ENCODE data around the gene GH1. TPM values are rescaled to one million over a fixed set of nuclear protein-coding genes. Genes with fewer than 3 reads are reported as not detected.
A peak's percentile ranks its signal among the peaks of the same experiment; 100 is the strongest.
"Not testable (repeated sequence)": the region's sequence is repeated elsewhere in the genome, so short reads cannot be mapped to it uniquely, and the experiment has no call there.

GH1 gene
- total RNA-seq (2016; rRNA removed; fragmentation: Illumina TruSeq; extraction: Trizol) (not detected in 2 replicates), polyA plus RNA-seq (2011; rRNA removed) (not detected in 2 replicates), polyA minus RNA-seq (2011; rRNA and poly(A)+ RNA removed; ENCODE audit: low replicate concordance) (not detected in 2 replicates), Bru-seq, nascent RNA (not detected), BruChase-seq, experiment 1, labeled RNA remaining after a 6-hour chase (not detected), BruChase-seq, experiment 2, labeled RNA remaining after a 2-hour chase (not detected)
- total RNA-seq (2016; cell fraction: cytosol; rRNA removed; fragmentation: Illumina TruSeq; extraction: Trizol; ENCODE audit: low read depth) = not detected in 2 replicates
- not detected in 2 replicates for total RNA-seq (2016; cell fraction: insoluble cytoplasmic fraction; rRNA removed; fragmentation: Illumina TruSeq; extraction: Trizol)
- not detected in 2 replicates for total RNA-seq (2016; cell fraction: membrane; rRNA removed; fragmentation: Illumina TruSeq; extraction: Trizol)
- not detected in 2 replicates for total RNA-seq (2016; cell fraction: nucleus; rRNA removed; fragmentation: Illumina TruSeq; extraction: Trizol)
- not detected in 2 replicates for polyA plus RNA-seq (2011; cell fraction: cytosol; rRNA removed)
- polyA plus RNA-seq (2011; cell fraction: nucleus; rRNA removed) = not detected in 2 replicates
- polyA plus RNA-seq (2012) = not detected in 2 replicates
- polyA plus RNA-seq (2016; cell fraction: cytosol; fragmentation: Illumina TruSeq; extraction: Trizol; ENCODE audit: low read depth) = not detected in 2 replicates
- not detected in 2 replicates for polyA plus RNA-seq (2016; cell fraction: insoluble cytoplasmic fraction; fragmentation: Illumina TruSeq; extraction: Trizol; ENCODE audit: low read depth)
- polyA plus RNA-seq (2016; cell fraction: membrane; fragmentation: Illumina TruSeq; extraction: Trizol; ENCODE audit: low read depth) = not detected in 2 replicates
- polyA plus RNA-seq (2016; cell fraction: nucleus; fragmentation: Illumina TruSeq; extraction: Trizol; ENCODE audit: insufficient read depth, low read depth) = not detected in 2 replicates
- polyA minus RNA-seq (2011; cell fraction: cytosol; rRNA and poly(A)+ RNA removed) = not detected in 2 replicates
- not detected in 2 replicates for polyA minus RNA-seq (2011; cell fraction: nucleus; rRNA and poly(A)+ RNA removed)
- long read RNA-seq, experiment 1 = 0 reads
- long read RNA-seq, experiment 2 = 0 reads

GRCh38 chr17:63918789-63919305 is at the start of gene GH1:
Gene GH1 (minus strand): TSS chr17:63918839. CDS start chr17:63918776, 63 bp downstream.
- H3K79me2 ChIP-seq (ENCODE audit: insufficient read depth, low read length); ATAC-seq; H3K9me3 ChIP-seq (ENCODE audit: low read length); H4K20me1 ChIP-seq (ENCODE audit: insufficient read depth, low read length); H3K36me3 ChIP-seq (replicated peaks in 1 of 2; ENCODE audit: control insufficient read depth in 1 of 2, insufficient read depth in 2 of 2, low read length in 2 of 2); BruUV-seq (replicated peaks); H3K27ac ChIP-seq (ENCODE audit: extremely low read length, insufficient read depth, low read length); FAIRE-seq; H2AFZ ChIP-seq (ENCODE audit: low read length); H3K4me2 ChIP-seq (ENCODE audit: low read depth, low read length); DNase-seq (ENCODE audit: low spot score); H3K9ac ChIP-seq (ENCODE audit: insufficient read depth, low read depth, low read length); H3K4me3 ChIP-seq (replicated peaks in 1 of 3; ENCODE audit: insufficient read depth in 1 of 3, low read depth in 2 of 3, low read length in 3 of 3); in situ Hi-C loops (cut with HindIII; ENCODE audit: extremely low pct_ligation_motif_present, low pct_unique_long_range_greater_than_20kb): not testable (repeated sequence)
- peaks cover 1 to 26% of the 10 kb centered on the region in 2 experiments; a peak in 3 of 5 replicates for H3K27me3 ChIP-seq (ENCODE audit: control insufficient read depth in 1 of 2, insufficient read depth in 2 of 2, low read length in 2 of 2)
- intact Hi-C loops (cut with micrococcal nuclease; ENCODE audit: unreplicated experiment) = loop anchor here (2.0 to 10.0 kb wide), 4 partner anchors 32 to 216 kb away; partner anchors contain the start of gene ERN1
- ChIA-PET CTCF (ENCODE audit: low intra/inter-chr PET ratio, low total read pairs) (interaction anchor here (1.3 to 2.6 kb wide), 5 partner anchors 28 to 107 kb away, joined by 5 to 27 read pairs (median 16); no protein-coding TSS in a partner anchor), POLR2A (interaction anchor here (1.1 to 2.2 kb wide), 3 partner anchors 28 to 227 kb away, joined by 3 to 10 read pairs (median 4); no protein-coding TSS in a partner anchor)
- TF ChIP-seq ZNF251 (CRISPR knock-in tag; IDR thresholded peaks at IDR 0.05) = 0 out of 2 replicates have a peak, but pooled peaks have one; percentile 19
- 0 out of 2 replicates have a peak, but pooled peaks have one; percentile 16 for TF ChIP-seq JUN (CRISPR knock-in tag; IDR thresholded peaks at IDR 0.05)
- 0 out of 2 replicates have a peak, but pooled peaks have one; percentile 8 for TF ChIP-seq ZNF788 (CRISPR knock-in tag; IDR thresholded peaks at IDR 0.05; ENCODE audit: borderline replicate concordance)
- peaks cover 16% of the 10 kb centered on the region for H3K4me1 ChIP-seq (ENCODE audit: insufficient read depth, low read length)
- whole genome bisulfite sequencing (ENCODE audit: low lambda C conversion rate) = 44% methylated on average over 10 of the region's 10 CpGs

Measured in HepG2 (cell line).